A673 (cell line): Measurements from ENCODE around the gene CBL. TPM values are rescaled to one million over a fixed set of nuclear protein-coding genes. Genes with fewer than 3 reads are reported as not detected.

Source experiments
- BruUV-seq: library from RNA; stranded (reverse); fragments of 400-500 nt; replicated peaks from 2 replicates; lab custom pipeline; 2021; lab: Mats Ljungman, UMichigan
- CTCF ChIA-PET: fragments of 300-600 bp; sonication (Branson Sonifier 250); formaldehyde crosslinking; loops from one replicate; lab custom pipeline; 2022; ENCODE audit warnings: antibody characterized with exemption; lab: Charles Lee
- POLR2A ChIA-PET: fragments of 300-600 bp; sonication (Branson Sonifier 250); formaldehyde crosslinking; loops from one replicate; lab custom pipeline; 2022; ENCODE audit warnings: antibody characterized with exemption; ENCODE audit not compliant: low non-redundant PET; lab: Charles Lee
- DNase-seq: peaks from one replicate; pipeline ENCODE4 v3.0.0-alpha.2; 2015; ENCODE audit warnings: low spot score
- H3K27ac ChIP-seq: fragments of 200-600 bp; sonication (generic); 2 replicates; pipeline ENCODE4 v1.5.1; 2016; ENCODE audit warnings: mixed run types, low read depth, mild to moderate bottlenecking, mixed read lengths, antibody characterized with exemption, low read length; ENCODE audit not compliant: poor library complexity, severe bottlenecking
- H3K27me3 ChIP-seq: fragments of 200-600 bp; sonication (generic); replicated peaks from 2 replicates; pipeline ENCODE4 v1.6.1; 2017; ENCODE audit warnings: mixed run types, low read depth, mild to moderate bottlenecking, mixed read lengths, antibody characterized with exemption, low read length; ENCODE audit not compliant: insufficient read depth, poor library complexity
- H3K36me3 ChIP-seq: fragments of 200-600 bp; sonication (generic); 2 replicates; pipeline ENCODE4 v1.6.1; 2016; ENCODE audit warnings: mixed run types, mild to moderate bottlenecking, mixed read lengths, antibody characterized with exemption, low read length; ENCODE audit not compliant: insufficient read depth, poor library complexity, severe bottlenecking
- H3K4me1 ChIP-seq: fragments of 200-600 bp; sonication (generic); 2 replicates; pipeline ENCODE4 v1.6.1; 2017; ENCODE audit warnings: mixed run types, mild to moderate bottlenecking, mixed read lengths, antibody characterized with exemption, low read length; ENCODE audit not compliant: insufficient read depth, poor library complexity, severe bottlenecking
- H3K4me3 ChIP-seq: fragments of 200-600 bp; sonication (generic); 2 replicates; pipeline ENCODE4 v1.5.1; 2016; ENCODE audit warnings: low read depth, mixed run types, mild to moderate bottlenecking, mixed read lengths, low read length; ENCODE audit not compliant: poor library complexity, severe bottlenecking
- H3K9me3 ChIP-seq: fragments of 200-600 bp; sonication (generic); 2 replicates; pipeline ENCODE4 v1.6.1; 2016; ENCODE audit warnings: mixed run types, low read depth, mild to moderate bottlenecking, mixed read lengths, antibody characterized with exemption, low read length; ENCODE audit not compliant: poor library complexity, severe bottlenecking
- EZH2 ChIP-seq: fragments of 200-600 bp; sonication (generic); IDR thresholded peaks from 2 replicates; pipeline ENCODE4 v1.6.1; 2017; ENCODE audit warnings: borderline replicate concordance, low read depth, mild to moderate bottlenecking, mixed read lengths, antibody characterized with exemption, low read length; ENCODE audit not compliant: poor library complexity, severe bottlenecking
- intact Hi-C: fragments of 100-400 bp; cut with micrococcal nuclease; formaldehyde crosslinking; loops from one replicate; pipeline ENCODE4 v1.10.0; 2022; ENCODE audit not compliant: unreplicated experiment
- total RNA-seq: library from RNA; stranded (reverse); gene quantifications from 2 replicates; pipeline ENCODE4 v1.2.3, GENCODE V29; 2021
- TF ChIP-seq, protein P1 (sequence below): fragments of 300-800, 200-600 bp; sonication (generic); conservative IDR thresholded peaks from 2 replicates; pipeline ENCODE4 v1.5.1; 2017; ENCODE audit warnings: low read depth, mild to moderate bottlenecking, antibody characterized with exemption, low read length, moderate library complexity, mixed read lengths

Gene CBL
- total RNA-seq, 1 experiment from 2014 or later = 40.7 TPM

DNA sequence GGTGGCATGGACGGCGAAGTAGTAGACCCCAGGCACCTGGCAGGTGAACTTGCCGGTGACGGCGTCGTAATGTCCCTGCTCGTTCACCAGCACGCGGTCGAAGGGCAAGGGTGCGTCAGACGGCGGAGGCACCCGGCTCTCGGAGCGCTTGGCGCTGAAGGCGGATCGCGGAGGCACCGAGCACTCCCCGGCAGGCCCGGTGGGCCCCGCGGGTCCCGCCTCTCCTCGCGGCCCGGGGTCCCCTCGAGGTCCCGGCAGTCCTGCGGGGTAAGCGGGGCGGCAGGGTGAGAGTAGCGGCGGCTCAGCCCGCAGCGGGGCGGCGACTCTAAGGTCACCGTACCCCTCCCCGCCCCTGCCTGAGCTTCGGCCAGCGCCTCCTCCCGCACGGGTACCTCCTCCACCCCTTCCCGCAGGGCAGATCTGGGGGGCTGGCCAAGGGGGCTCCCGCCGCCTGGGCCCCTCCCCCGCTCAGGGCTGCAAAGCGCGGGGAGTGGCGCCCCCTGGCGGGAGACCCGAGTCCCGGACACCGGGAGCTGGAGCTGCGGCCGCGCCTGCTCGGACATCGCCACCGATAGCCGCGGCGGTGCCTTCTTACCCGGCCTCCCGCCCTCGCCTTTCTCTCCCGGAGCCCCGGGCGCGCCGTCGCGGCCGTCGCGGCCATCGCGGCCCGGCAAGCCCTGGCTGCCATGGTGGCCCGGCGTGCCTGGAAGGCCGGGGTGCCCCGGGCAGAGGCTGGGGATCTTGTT, 133.6 kb downstream of the CBL start:
- peak; percentile 58 for DNase-seq
- intact Hi-C loops = loop anchor here (5.0 to 10.0 kb wide), 2 partner anchors 43 to 435 kb away; partner anchors contain the start of gene USP2
- Histone ChIP-seq H3K36me3 (peaks cover 12% of the 10 kb centered on the region), H3K27ac (peak overlapping the region; percentile 48), H3K27me3 (peaks cover 16% of the 10 kb centered on the region), H3K4me3 (peak overlapping the region; percentile 58), H3K9me3 (no peaks in the 10 kb centered on the region), H3K4me1 (peaks cover 44% of the 10 kb centered on the region)
- no TSS peak for BruUV-seq
- ChIA-PET CTCF (interaction anchor here (0.5 to 4.2 kb wide), 11 partner anchors 10 to 273 kb away, joined by 3 to 40 read pairs (median 3); partner anchors contain the start of genes MCAM and USP2), POLR2A (no interaction called here)
- peak; percentile 58 for TF ChIP-seq EZH2
- TF ChIP-seq, protein P1, sequence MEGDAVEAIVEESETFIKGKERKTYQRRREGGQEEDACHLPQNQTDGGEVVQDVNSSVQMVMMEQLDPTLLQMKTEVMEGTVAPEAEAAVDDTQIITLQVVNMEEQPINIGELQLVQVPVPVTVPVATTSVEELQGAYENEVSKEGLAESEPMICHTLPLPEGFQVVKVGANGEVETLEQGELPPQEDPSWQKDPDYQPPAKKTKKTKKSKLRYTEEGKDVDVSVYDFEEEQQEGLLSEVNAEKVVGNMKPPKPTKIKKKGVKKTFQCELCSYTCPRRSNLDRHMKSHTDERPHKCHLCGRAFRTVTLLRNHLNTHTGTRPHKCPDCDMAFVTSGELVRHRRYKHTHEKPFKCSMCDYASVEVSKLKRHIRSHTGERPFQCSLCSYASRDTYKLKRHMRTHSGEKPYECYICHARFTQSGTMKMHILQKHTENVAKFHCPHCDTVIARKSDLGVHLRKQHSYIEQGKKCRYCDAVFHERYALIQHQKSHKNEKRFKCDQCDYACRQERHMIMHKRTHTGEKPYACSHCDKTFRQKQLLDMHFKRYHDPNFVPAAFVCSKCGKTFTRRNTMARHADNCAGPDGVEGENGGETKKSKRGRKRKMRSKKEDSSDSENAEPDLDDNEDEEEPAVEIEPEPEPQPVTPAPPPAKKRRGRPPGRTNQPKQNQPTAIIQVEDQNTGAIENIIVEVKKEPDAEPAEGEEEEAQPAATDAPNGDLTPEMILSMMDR = peak; percentile 90

DNA sequence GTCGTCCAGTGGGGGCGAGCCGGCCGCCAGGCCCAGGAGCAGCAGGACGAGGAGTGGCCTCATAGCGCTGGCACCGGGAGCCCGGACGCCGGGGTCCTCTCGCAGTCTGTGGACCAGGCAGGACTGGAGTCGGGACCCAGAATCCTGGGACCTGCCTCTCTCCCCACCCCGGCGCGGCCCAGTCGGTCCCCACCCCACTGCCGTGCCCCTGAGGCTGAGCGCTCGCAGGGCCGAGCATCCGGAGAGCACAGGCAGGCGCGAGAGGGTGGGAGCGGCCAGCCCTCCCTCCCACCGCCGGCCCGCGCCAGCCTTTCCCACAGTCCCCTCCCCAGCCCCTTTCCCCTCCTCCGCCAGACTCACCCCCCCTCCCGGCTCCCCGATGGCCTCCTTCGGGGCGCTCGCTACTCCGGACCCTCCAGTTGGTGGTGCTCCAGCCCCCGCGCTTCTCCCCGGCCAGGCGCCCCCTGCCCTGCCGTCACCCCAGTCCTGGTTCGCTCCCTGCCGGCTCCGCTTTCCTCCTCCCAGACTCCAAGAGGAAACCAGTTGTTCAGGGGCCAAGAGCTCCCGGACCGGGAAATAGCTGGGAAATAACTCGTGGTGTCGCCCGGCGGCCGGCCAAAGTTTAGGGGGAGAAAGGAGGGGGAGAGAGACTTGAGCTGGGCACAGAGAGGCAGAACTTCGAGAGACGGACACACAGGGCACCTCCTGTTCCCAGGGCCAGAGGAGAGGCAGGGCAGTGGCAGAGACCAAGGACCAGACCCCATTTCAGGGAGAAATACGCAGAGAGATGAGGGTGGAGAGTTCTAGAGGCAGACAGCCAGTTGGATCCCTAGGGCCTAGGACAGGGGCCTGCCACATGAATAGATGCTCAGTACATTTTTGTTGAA, 134.4 kb downstream of the CBL start, which contains the start of gene C1QTNF5:
Gene C1QTNF5 (minus strand): TSS at position 549 of the 887 bp plus-strand sequence. CDS start 486 bp downstream, at position 63.
- TF ChIP-seq EZH2 = no peak
- TF ChIP-seq, protein P1 = no peak
- peaks cover 12% of the 10 kb centered on the region for H3K36me3 ChIP-seq
- H3K4me1 ChIP-seq = peaks cover 38% of the 10 kb centered on the region
- peak within 1 kb of the TSS; percentile 48 for H3K27ac ChIP-seq
- intact Hi-C loops = no loop called here
- no peaks in the 10 kb centered on the region for H3K9me3 ChIP-seq
- no peak for DNase-seq
- H3K27me3 ChIP-seq = peaks cover 16% of the 10 kb centered on the region
- ChIA-PET CTCF (interaction anchor here (0.5 to 4.2 kb wide), 11 partner anchors 9 to 274 kb away, joined by 3 to 40 read pairs (median 3); partner anchors contain the start of genes MCAM and USP2), POLR2A (no interaction called here)
- H3K4me3 ChIP-seq = peak within 1 kb of the TSS; percentile 58
- no TSS peak for BruUV-seq

DNA sequence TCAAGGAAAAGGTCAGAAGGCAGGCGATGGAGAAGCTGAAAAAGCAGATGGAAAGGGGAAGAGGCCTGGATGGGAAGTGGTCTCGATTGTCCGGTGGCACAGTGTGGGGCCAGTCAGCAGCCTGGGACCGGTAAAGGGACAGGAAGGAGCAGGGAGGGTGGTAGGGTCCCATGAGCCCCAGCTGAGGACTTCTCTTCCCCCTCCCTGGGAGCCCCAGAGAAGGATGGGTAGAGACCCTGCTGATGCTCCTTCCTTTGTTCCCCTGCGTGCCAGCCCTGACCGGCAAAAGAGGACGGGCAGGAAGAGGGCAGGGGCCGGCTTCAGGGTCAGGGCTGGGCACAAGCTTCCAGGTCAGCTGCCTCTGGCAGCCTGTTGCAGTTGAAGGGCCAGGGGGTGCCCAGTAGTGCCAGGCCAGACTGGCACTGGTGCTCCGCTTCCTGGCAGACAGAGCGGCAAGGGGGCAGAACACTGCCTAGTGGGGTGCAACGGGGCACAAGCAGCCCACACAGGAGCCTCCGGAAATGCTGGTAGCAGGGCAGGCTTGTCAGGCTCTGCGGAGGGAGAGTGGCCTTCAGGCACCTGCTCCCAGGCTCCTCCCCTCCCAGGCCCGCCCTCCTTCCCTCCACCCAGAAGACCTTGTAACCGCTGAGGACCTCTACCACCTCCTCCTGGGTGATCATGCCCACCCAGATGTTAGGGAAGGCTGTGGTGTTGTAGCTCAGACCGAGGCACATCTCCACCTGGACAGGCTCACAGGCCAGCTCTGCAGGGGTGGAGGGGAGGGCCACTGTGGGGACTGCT, 135.3 kb downstream of the CBL start:
- DNase-seq = no peak
- TF ChIP-seq, protein P1 = no peak
- no peak for TF ChIP-seq EZH2
- Histone ChIP-seq H3K36me3 (peaks cover 4% of the 10 kb centered on the region), H3K9me3 (no peaks in the 10 kb centered on the region), H3K4me1 (peaks cover 33% of the 10 kb centered on the region), H3K27ac (no peak overlapping the region), H3K4me3 (no peak overlapping the region), H3K27me3 (peaks cover 16% of the 10 kb centered on the region)
- intact Hi-C loops = no loop called here
- ChIA-PET POLR2A (no interaction called here), CTCF (interaction anchor here (0.6 kb wide), 1 partner anchor 389 kb away, joined by 9 read pairs; no protein-coding TSS in a partner anchor)
- no TSS peak for BruUV-seq
